HG02798 (cell line): ENCODE measurements around the gene C1QA.
"Not testable (repeated sequence)": the region's sequence is repeated elsewhere in the genome, so short reads cannot be mapped to it uniquely, and the experiment has no call there.

Experiments
- ATAC-seq: cut with Tn5 transposase; IDR thresholded peaks from one replicate; pipeline ENCODE4 v1.9.1; 2021; ENCODE audit warnings: mild to moderate bottlenecking; ENCODE audit not compliant: unreplicated experiment, poor library complexity

The C1QA gene

DNA sequence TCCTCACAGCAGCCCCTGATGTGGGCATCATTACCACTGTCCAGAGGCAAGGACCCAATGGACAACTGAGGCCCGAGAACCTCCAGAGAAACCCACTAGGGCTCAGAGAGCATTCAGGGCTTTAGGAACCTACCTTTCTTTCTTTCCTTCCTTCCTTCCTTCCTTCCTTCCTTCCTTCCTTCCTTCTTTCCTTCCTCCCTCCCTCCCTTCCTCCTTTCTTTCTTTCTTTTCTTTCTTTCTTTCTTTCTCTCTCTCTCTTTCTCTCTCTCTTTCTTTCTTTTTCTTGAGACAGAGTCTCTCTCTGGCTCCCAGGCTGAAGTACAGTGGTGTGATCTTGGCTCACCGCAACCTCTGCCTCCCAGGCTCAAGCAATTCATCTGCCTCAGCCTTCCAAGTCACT, 32.4 kb downstream of the C1QA start:
- not testable (repeated sequence) for ATAC-seq

DNA sequence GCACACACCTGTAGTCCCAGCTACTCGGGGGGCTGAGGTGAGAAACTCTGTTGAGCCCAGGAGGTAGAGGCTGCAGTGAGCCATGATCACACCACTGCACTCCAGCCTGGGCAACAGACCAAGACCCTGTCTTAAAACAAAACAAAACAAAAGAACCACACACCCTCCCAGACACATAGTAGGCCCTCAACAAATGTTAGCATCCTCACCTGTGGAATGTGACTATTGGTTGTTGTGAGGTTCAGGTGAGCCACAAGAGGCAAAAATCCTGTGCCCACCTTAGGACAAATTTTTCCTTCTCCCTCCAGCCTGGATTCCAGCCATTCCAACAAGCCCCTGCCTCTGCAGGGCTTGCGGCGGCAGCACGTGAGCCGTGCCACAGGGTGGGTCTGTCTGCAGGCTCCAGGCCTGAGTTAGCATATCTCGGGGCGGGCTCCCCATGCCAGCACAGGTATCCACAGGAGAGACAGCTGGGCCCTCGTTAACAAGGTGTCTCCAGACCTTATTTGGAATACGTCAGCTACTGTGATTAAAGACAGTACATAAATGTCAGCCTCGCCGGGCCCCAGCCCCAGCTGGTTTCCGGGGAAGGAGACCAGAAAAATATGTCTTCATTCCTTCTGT, 34.0 kb downstream of the C1QA start:
- ATAC-seq = no peak

DNA sequence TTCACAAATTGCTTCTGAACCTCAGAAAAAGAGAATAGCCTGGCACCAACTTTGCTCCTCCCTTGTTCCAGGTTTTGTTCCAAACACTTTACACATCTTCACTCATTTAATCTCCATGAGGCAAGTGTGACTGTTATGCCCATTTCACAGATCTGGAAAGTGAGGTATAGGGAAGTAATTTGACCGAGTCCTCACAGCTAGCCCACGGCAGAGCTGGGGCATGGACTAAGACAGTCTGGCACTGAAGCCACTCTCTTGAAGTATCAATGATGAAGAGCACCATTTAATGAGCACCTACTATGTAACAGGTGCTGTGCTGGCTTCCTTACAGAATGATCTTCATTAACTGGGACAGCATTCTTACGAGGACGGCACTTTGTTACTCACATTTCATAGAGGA, 35.6 kb downstream of the C1QA start:
- ATAC-seq = no peak

DNA sequence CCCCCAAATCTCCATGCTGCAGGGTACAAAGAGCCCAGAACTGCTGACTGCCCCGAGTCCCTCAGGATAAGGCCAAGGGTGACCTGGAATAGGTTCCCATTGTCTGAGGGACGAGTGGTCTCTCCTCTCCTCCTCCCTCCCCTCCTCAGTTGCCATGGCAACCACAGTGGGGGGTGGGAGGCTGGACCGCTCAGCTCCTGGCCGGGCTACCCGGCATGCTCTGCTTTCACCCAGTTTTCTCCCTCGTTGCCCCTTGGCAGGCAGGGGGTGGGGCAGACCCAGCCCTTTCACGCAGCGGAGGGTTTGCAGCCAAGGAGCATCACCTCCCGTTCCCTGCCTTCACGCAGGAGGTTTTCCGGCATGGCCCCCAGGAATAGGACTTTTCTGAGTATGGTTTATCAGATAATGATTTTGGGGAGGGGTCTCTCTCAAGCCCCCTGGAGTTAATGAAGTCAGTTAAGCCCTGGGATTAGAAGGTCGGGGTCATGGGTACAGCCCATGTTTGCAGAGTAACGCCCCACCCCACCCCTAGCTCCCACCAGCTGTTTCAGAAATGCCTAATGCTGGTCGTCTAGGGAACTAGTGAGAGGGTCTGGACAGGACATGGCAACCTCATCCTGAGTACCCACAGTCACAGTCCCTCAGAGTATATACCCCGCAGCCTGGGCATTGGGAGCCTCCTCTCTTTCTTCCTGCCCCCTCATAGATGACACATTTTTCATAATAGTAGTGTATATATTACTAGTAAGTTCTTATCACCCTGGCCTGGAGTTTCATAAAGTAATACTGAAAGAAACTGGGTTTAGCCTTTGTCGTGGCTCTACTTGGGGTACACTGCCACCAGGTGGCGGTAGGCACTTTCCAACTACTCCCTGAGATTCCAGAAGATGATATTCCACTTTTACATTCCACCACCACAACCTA, 37.3 kb downstream of the C1QA start:
- ATAC-seq = no peak

DNA sequence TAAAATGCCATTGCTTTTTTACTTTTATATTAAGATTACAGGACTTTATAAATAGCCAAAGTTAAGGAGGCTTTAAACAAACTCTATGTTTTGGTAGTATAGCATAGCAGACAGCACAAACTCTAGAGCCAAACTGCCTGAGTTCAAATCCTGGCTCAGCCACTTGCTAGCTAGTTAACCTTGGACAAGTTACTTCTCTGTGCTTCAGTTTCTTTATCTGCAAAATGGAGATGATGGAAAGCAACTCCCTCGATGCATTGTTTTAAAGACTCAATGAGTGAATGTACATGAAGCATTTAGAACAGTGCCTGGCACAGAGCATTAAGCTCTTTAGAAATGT, 38.0 kb downstream of the C1QA start:
- ATAC-seq = no peak

GRCh38 chr1:22676151-22676550, 39.7 kb downstream of the C1QA start:
- ATAC-seq = not testable (repeated sequence)

- ATAC-seq = no peak
Measured at GRCh38 chr1:22676916-22677583, 40.6 kb downstream of the C1QA start.

GRCh38 chr1:22677931-22678896, 41.8 kb downstream of the C1QA start:
- no peak for ATAC-seq

GRCh38 chr1:22680726-22681125, 44.3 kb downstream of the C1QA start:
- no peak for ATAC-seq

- ATAC-seq = no peak
Measured at GRCh38 chr1:22681556-22682276, 45.3 kb downstream of the C1QA start.

DNA sequence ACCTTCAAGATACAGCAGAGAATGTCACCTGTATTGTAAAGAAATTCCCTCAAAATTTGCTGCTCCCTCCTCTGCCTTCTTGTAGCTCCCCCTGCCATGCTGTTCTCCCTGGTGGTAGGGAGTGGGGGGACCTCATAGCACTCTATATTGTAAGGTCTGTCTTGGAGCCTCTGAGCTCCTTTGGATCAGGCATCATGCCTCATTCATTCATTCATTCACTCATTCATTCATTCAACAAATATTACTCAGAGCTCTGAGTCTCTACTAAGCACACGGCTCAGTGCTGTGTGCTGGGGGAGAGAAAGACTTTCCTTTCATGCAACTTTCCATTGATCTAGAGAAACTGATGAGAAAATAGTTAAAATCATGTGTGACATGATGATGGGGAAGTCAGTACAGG, 47.1 kb downstream of the C1QA start:
- ATAC-seq = no peak

GRCh38 chr1:22685591-22686059, 49.2 kb downstream of the C1QA start:
- no peak for ATAC-seq

- ATAC-seq = no peak
Measured at GRCh38 chr1:22687191-22687590, 50.8 kb downstream of the C1QA start.

GRCh38 chr1:22688466-22688865, 52.0 kb downstream of the C1QA start:
- ATAC-seq = no peak
